Heart left ventricle (tissue), 16 donors: ENCODE measurements around the gene PNMA6A. TPM values are rescaled to one million over a fixed set of nuclear protein-coding genes. Genes with fewer than 3 reads are reported as not detected.

Experiments used
- ATAC-seq, 4 donors: fragments of 200-7000 bp; cut with Tn5 transposase; one replicate each; pipeline ENCODE4 v1.9.1; 2020 to 2022; ENCODE audit warnings: moderate library complexity in 4 of 4, mild to moderate bottlenecking in 3 of 4, moderate number of reproducible peaks in 1 of 4
- DNase-seq, 5 donors: peaks; one replicate each; pipeline ENCODE4 v3.0.0-alpha.2; 2020
- H3K27ac ChIP-seq, 12 donors: fragments of 200-600 bp; sonication (generic) in 4 of 12; one replicate each; pipeline versions ENCODE4 v1.5.0 to v1.8.0; 2016 to 2022; ENCODE audit warnings: mild to moderate bottlenecking in 2 of 12
- H3K27me3 ChIP-seq, 9 donors: fragments of 200-600 bp; sonication (generic) in 2 of 9; one replicate each; pipeline versions ENCODE4 v1.5.1 to v1.8.0; 2016 to 2022; ENCODE audit warnings: mild to moderate bottlenecking in 3 of 9
- H3K36me3 ChIP-seq, 9 donors: fragments of 200-600 bp; sonication (generic) in 2 of 9; one replicate each; pipeline versions ENCODE4 v1.5.0 to v1.8.0; 2018 to 2022; ENCODE audit warnings: mild to moderate bottlenecking in 2 of 9
- H3K4me1 ChIP-seq, 12 donors: fragments of 200-600 bp; sonication (generic) in 4 of 12; one replicate each; pipeline versions ENCODE4 v1.5.0 to v1.8.0; 2016 to 2022; ENCODE audit warnings: mild to moderate bottlenecking in 3 of 12
- H3K4me3 ChIP-seq, 12 donors: fragments of 200-600 bp; sonication (generic) in 4 of 12; one replicate each; pipeline versions ENCODE4 v1.5.0 to v1.8.0; 2017 to 2022; ENCODE audit warnings: mild to moderate bottlenecking in 9 of 12, moderate library complexity in 4 of 12
- H3K9me3 ChIP-seq, 12 donors: fragments of 200-600 bp; sonication (generic) in 4 of 12; one replicate each; pipeline versions ENCODE4 v1.5.0 to v1.8.0; 2016 to 2022; ENCODE audit warnings: mild to moderate bottlenecking in 1 of 12
- POLR2A ChIP-seq, 2 donors: fragments of 450-650 bp; IDR thresholded peaks; one replicate each; pipeline ENCODE4 v1.6.1; 2017; ENCODE audit warnings: antibody characterized with exemption in 2 of 2, mild to moderate bottlenecking in 2 of 2, moderate library complexity in 2 of 2
- WGBS, 4 donors: extraction: QIAGEN DNeasy Blood & Tissue Kit in 2 of 4; methylation state at CpG; one replicate each; pipeline versions ENCODE4 v1.1.5 to v1.1.7; 2013 to 2018; 5-methylcytosine and 5-hydroxymethylcytosine counted together
- intact Hi-C, 10 donors: fragments of 100-400 bp; cut with DNase I; formaldehyde crosslinking; loops; one replicate each; pipeline versions ENCODE4 v1.11.1 to v1.14.2; 2022
- polyA plus RNA-seq, 2 donors: library from polyadenylated mRNA; stranded (reverse); fragments of 200-250 nt; gene quantifications; one replicate each; pipeline ENCODE4 v1.2.3, GENCODE V29; 2013
- total RNA-seq, 9 donors: library from RNA; depleted of rRNA in 2 of 9; stranded (reverse); fragments of >200 nt in 2 of 9; fragmentation: NEBNext Ultra II Directional in 3 of 9; extraction: Animal tissue kit (Norgen Biotek cat#: 25700) in 3 of 9; gene quantifications; one replicate each; pipeline versions ENCODE4 v1.1.0 to v1.2.4, GENCODE V29; 2016 to 2023
- TF ChIP-seq, protein P1 (sequence below), 12 donors: fragments of 200-600 bp; sonication (generic) in 4 of 12; IDR thresholded peaks; one replicate each; pipeline versions ENCODE4 v1.5.0 to v1.8.0; 2018 to 2022; ENCODE audit warnings: antibody characterized with exemption in 12 of 12, mild to moderate bottlenecking in 5 of 12
- donor health status: ischemic (EF 13 %, LVEDD 7.1; RV severe dilation, severe dysfunction).
- donor health status: healthy with polysubstance abuse.
- donor health status: DM: no; HTN: yes; CAD: no.
- donor health status: DM: no; HTN: no; CAD: no.
- donor health status: ischemic (EF 25% LVEDD 6.9; RV normal size, moderate dysfunction).
- donor health status: ischemic (EF 25% LVEDD 5.7; RV mildly dilated, moderate dysfunction).
- donor health status: healthy.
- donor health status: DM: yes; HTN: yes; CAD: no.
- donor health status: ischemic (EF 35%, LVEDD 5.7; RV mildly dilated, moderate dysfunction).
- donor health status: nonischemic (EF 11% LVEDD 7.7; RV severe dilation, severe dysfunction).
- donor health status: DM: yes; HTN: yes; CAD: no.
- donor health status: PGD.
- donor health status: ischemic (EF 29% LVEDD 5.4; RV normal size, mild dysfunction).
- donor health status: nonischemic (EF 23%, LVEDD 6.1; RV moderate dilation, normal function).

The PNMA6A gene
- total and polyA plus RNA-seq, 11 donors: 0.71 to 3.4 (median 1.7) TPM

DNA sequence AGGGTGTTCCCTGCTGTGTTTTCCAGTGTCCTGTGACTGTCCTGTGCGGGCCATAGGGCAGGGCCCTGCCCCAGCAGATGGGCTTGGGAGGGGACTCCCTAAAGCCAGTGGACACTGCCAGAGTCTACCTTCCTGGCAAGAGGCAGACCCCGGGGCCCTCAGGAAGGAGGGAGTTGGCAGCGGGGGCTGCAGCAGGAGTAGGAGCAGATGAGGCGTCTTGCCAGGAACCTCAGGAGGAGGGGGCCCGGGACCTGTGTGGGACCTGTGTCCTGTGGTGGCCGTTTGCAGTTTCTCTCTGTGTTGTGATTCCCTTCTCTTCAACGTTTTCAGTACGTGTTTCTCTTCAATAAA, 12.2 kb upstream of the PNMA6A start:
- Histone ChIP-seq H3K27me3 (peaks cover 0 to 28% (median 0%) of the 10 kb centered on the region in 9 donors), H3K36me3 (no peaks in the 10 kb centered on the region), H3K27ac (no peak overlapping the region), H3K4me3 (no peak overlapping the region), H3K4me1 (peaks cover 0 to 22% (median 0%) of the 10 kb centered on the region in 12 donors), H3K9me3 (no peaks in the 10 kb centered on the region)
- ATAC-seq (no peak), DNase-seq (no peak)
- intact Hi-C loops: no loop called here
- TF ChIP-seq, protein P1, sequence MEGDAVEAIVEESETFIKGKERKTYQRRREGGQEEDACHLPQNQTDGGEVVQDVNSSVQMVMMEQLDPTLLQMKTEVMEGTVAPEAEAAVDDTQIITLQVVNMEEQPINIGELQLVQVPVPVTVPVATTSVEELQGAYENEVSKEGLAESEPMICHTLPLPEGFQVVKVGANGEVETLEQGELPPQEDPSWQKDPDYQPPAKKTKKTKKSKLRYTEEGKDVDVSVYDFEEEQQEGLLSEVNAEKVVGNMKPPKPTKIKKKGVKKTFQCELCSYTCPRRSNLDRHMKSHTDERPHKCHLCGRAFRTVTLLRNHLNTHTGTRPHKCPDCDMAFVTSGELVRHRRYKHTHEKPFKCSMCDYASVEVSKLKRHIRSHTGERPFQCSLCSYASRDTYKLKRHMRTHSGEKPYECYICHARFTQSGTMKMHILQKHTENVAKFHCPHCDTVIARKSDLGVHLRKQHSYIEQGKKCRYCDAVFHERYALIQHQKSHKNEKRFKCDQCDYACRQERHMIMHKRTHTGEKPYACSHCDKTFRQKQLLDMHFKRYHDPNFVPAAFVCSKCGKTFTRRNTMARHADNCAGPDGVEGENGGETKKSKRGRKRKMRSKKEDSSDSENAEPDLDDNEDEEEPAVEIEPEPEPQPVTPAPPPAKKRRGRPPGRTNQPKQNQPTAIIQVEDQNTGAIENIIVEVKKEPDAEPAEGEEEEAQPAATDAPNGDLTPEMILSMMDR (IDR thresholded peaks at IDR 0.05): no peak
- TF ChIP-seq POLR2A (IDR thresholded peaks at IDR 0.05): no peak
- WGBS, 4 donors: 77 to 86% (median 80%) methylated on average over 8 of the region's 8 CpGs

DNA sequence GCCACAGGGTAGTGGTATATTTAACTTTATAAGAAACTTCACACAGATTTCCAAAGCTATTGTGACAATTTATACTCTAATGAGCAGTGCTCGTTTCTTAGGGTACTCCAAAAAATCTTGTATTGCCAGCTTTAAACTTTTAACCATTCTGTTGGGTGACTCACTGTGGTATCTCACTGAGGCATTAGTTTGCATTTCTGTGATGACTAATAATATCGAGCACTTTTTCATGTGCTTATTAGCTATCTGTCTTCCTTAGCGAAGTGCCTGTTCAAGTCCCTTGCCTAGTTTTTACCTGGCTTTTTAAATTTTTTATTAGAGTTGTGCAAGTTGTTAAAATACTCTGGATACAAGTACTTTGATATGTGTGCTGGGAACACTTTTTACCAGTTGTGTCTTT, 10.5 kb upstream of the PNMA6A start:
- Histone ChIP-seq H3K36me3 (no peaks in the 10 kb centered on the region), H3K27me3 (peaks cover 0 to 16% (median 0%) of the 10 kb centered on the region in 9 donors), H3K27ac (no peak overlapping the region), H3K9me3 (no peaks in the 10 kb centered on the region), H3K4me3 (no peak overlapping the region), H3K4me1 (peaks cover 0 to 14% (median 0%) of the 10 kb centered on the region in 12 donors)
- 24 to 30% (median 28%) methylated on average over 3 of the region's 3 CpGs for WGBS, 4 donors
- ATAC-seq: no peak
- TF ChIP-seq, protein P1 (IDR thresholded peaks at IDR 0.05): no peak
- TF ChIP-seq POLR2A (IDR thresholded peaks at IDR 0.05): no peak
- no peak for DNase-seq
- intact Hi-C loops: no loop called here

DNA sequence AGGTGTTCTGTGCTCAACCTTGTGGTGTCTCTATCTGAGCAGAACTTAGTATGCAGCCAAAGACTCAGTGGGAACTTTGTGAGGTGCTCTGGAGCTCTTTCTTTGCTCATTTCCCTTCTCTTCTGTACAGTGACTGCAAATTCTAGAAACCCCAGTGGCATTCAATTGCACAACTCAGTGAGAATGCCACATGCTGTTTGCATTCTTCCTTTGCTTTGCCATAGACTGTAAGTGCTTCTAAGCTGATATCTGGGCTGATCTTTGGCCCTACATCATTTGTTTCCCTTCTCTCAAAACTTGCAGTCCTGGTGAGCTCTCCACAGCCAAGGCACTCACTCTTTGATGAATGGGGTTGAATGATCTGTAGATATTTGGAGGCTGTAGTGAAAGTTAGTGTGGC, 8.9 kb upstream of the PNMA6A start:
- Histone ChIP-seq H3K4me3 (no peak overlapping the region), H3K27ac (no peak overlapping the region), H3K9me3 (no peaks in the 10 kb centered on the region), H3K4me1 (peaks cover 0 to 5% (median 0%) of the 10 kb centered on the region in 12 donors), H3K36me3 (no peaks in the 10 kb centered on the region), H3K27me3 (peaks cover 0 to 4% (median 0%) of the 10 kb centered on the region in 9 donors)
- intact Hi-C loops: no loop called here
- ATAC-seq (no peak), DNase-seq (no peak)
- TF ChIP-seq, protein P1 (IDR thresholded peaks at IDR 0.05): no peak
- TF ChIP-seq POLR2A (IDR thresholded peaks at IDR 0.05): no peak

DNA sequence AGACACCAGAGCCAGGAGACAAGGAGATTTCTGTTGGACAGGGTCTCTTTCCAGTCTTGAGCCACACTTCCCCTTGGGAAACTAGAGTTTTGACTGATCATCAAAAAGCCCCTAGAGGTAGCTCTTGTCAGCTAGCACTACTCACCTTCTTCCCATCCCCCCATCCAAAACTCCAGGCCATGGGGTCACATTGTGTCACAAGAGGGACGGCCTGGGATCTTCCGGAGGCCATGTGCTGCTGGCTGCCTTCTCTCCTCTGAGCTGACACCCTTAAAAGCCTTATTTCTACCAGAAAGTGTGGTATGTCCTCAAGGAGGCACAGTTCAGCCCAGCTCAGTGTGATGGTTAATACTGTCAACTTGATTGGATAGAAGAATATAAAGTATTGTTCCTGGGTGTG, 8.2 kb upstream of the PNMA6A start:
- peaks cover 0 to 5% (median 0%) of the 10 kb centered on the region in 12 donors for H3K4me1 ChIP-seq
- intact Hi-C loops: no loop called here
- H3K9me3 ChIP-seq: no peaks in the 10 kb centered on the region
- no peak for ATAC-seq
- no peak overlapping the region for H3K27ac ChIP-seq
- WGBS, 4 donors: 49 to 62% (median 57%) methylated on average over 2 of the region's 2 CpGs
- H3K36me3 ChIP-seq: no peaks in the 10 kb centered on the region
- no peak overlapping the region for H3K4me3 ChIP-seq
- DNase-seq: no peak
- peaks cover 0 to 4% (median 0%) of the 10 kb centered on the region in 9 donors for H3K27me3 ChIP-seq
- no peak for TF ChIP-seq POLR2A (IDR thresholded peaks at IDR 0.05)
- TF ChIP-seq, protein P1 (IDR thresholded peaks at IDR 0.05): no peak
